Erythroblast (primary cell): ENCODE measurements around the gene RNF148.

Source experiments
- GATA1 ChIP-seq: IDR thresholded peaks from 2 replicates; pipeline ENCODE4 v1.6.1; 2011; ENCODE audit warnings: low read depth, mild to moderate bottlenecking, control low read depth, low read length, moderate library complexity
- POLR2A ChIP-seq: IDR thresholded peaks from 2 replicates; pipeline ENCODE4 v1.6.1; 2011; ENCODE audit warnings: mild to moderate bottlenecking, low read length

DNA sequence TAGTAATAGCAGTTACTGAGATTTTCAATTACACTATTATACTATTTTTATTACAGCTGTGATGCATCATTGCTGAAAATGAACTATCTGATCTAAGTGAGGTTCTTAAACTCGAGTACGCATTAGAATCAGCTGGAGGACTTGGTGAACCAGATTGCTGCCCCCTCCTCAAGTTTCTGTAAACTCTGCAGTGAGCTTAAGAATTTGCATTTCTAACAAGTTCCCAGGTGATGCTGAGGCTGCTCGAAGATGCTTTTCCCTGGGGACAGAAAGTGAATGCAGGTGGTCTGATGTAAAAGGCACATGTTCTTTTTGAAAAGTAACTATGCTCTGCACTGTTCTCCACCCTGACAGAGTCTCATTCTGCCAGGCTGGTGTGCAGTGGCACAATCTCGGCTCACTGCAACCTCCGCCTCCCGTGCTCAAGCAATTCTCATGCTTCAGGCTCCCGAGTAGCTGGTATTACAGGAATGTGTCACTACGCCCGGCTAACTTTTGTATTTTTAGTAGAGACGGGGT, 16.3 kb downstream of the RNF148 start:
- no peak for TF ChIP-seq POLR2A
- no peak for TF ChIP-seq GATA1
